HEK293 (cell line): ENCODE measurements around the gene CA5A.

Source experiments
- CTCF ChIA-PET: fragments of 350-600 bp; formaldehyde crosslinking; extraction: SDS; loops from one replicate; lab custom pipeline; 2021; ENCODE audit warnings: antibody characterized with exemption; lab: Yijun Ruan, JAX
- POLR2A ChIA-PET: fragments of 300-600 bp; formaldehyde crosslinking; extraction: SDS; loops from one replicate; lab custom pipeline; 2020; ENCODE audit warnings: antibody characterized with exemption, inconsistent platforms; lab: Yijun Ruan, JAX
- H3K27ac ChIP-seq: fragments of 200-500 bp; sonication (Bioruptor generic); 2 replicates; pipeline ENCODE4 v1.5.1; 2014; ENCODE audit warnings: low read depth, low read length, control low read depth, inconsistent platforms; ENCODE audit errors: extremely low read depth
- H3K36me3 ChIP-seq, 2 experiments: fragments of 200-500 bp in 1 of 2; sonication (Bioruptor generic) in 1 of 2; 1 replicate in 1 of 2; 2 replicates in 1 of 2; pipeline ENCODE4 v1.5.1; 2014 to 2017; ENCODE audit warnings: inconsistent platforms in 2 of 2, low read length in 2 of 2; ENCODE audit not compliant: control insufficient read depth in 2 of 2, insufficient read depth in 1 of 2
- H3K4me1 ChIP-seq: fragments of 200-500 bp; sonication (Bioruptor generic); 2 replicates; pipeline ENCODE4 v1.5.1; 2014; ENCODE audit warnings: mild to moderate bottlenecking, low read length, inconsistent platforms; ENCODE audit not compliant: control insufficient read depth, insufficient read depth
- H3K4me3 ChIP-seq: 2 replicates; pipeline ENCODE4 v1.5.1; 2011; ENCODE audit warnings: low read depth, mild to moderate bottlenecking, control low read depth, low read length, moderate library complexity
- H3K9me3 ChIP-seq: fragments of 200-500 bp; sonication (Bioruptor generic); 2 replicates; pipeline ENCODE4 v1.5.1; 2014; ENCODE audit warnings: low read depth, low read length, inconsistent platforms; ENCODE audit not compliant: control insufficient read depth, insufficient read depth
- HOXC10 ChIP-seq: sonication (generic); formaldehyde crosslinking; IDR thresholded peaks from 2 replicates; pipeline ENCODE4 v1.8.1; 2023; ENCODE audit warnings: mild to moderate bottlenecking, missing genetic modification reagents
- PATZ1 ChIP-seq: fragments of 450-650 bp; formaldehyde crosslinking; IDR thresholded peaks from 2 replicates; pipeline ENCODE4 v1.5.1; 2016; ENCODE audit warnings: missing biosample characterization, missing genetic modification characterization
- SCRT1 ChIP-seq: fragments of 450-650 bp; formaldehyde crosslinking; IDR thresholded peaks from 2 replicates; pipeline ENCODE4 v1.5.1; 2016; ENCODE audit warnings: missing biosample characterization, missing genetic modification characterization, borderline replicate concordance
- SETDB1 ChIP-seq: IDR thresholded peaks from one replicate; pipeline ENCODE4 v1.6.1; 2017; ENCODE audit warnings: mild to moderate bottlenecking, low read length, moderate library complexity, mixed read lengths; ENCODE audit not compliant: insufficient read length
- SP2 ChIP-seq: fragments of 450-650 bp; formaldehyde crosslinking; IDR thresholded peaks from 2 replicates; pipeline ENCODE4 v1.5.1; 2016; ENCODE audit warnings: missing biosample characterization, missing genetic modification characterization
- ZBTB8A ChIP-seq: fragments of 450-650 bp; formaldehyde crosslinking; IDR thresholded peaks from 2 replicates; pipeline ENCODE4 v1.5.1; 2016; ENCODE audit warnings: missing biosample characterization, missing genetic modification characterization
- ZEB2 ChIP-seq: fragments of 450-650 bp; formaldehyde crosslinking; IDR thresholded peaks from 2 replicates; pipeline ENCODE4 v1.5.1; 2016; ENCODE audit warnings: missing biosample characterization, missing genetic modification characterization
- ZIC2 ChIP-seq: fragments of 450-650 bp; formaldehyde crosslinking; IDR thresholded peaks from 2 replicates; pipeline ENCODE4 v1.5.1; 2016; ENCODE audit warnings: missing biosample characterization, missing genetic modification characterization
- ZNF146 ChIP-seq: fragments of 450-650 bp; formaldehyde crosslinking; IDR thresholded peaks from 2 replicates; pipeline ENCODE4 v1.5.1; 2016; ENCODE audit warnings: missing biosample characterization, missing genetic modification characterization
- ZNF202 ChIP-seq: fragments of 450-650 bp; formaldehyde crosslinking; IDR thresholded peaks from 2 replicates; pipeline ENCODE4 v1.5.1; 2016; ENCODE audit warnings: missing biosample characterization, missing genetic modification characterization, borderline replicate concordance
- ZNF239 ChIP-seq: fragments of 450-650 bp; formaldehyde crosslinking; IDR thresholded peaks from 2 replicates; pipeline ENCODE4 v1.5.1; 2016; ENCODE audit warnings: missing biosample characterization, missing genetic modification characterization
- ZNF555 ChIP-seq: fragments of 450-650 bp; formaldehyde crosslinking; conservative IDR thresholded peaks from 2 replicates; pipeline ENCODE4 v1.5.1; 2017; ENCODE audit warnings: missing biosample characterization, mild to moderate bottlenecking, missing genetic modification characterization, inconsistent platforms
- ZNF654 ChIP-seq: fragments of 450-650 bp; formaldehyde crosslinking; IDR thresholded peaks from 2 replicates; pipeline ENCODE4 v1.5.1; 2016; ENCODE audit warnings: low read depth, missing biosample characterization, missing genetic modification characterization
- ZNF704 ChIP-seq: fragments of 450-650 bp; formaldehyde crosslinking; IDR thresholded peaks from 2 replicates; pipeline ENCODE4 v1.5.1; 2016; ENCODE audit warnings: missing biosample characterization, missing genetic modification characterization
- TF ChIP-seq, protein P1 (sequence below): fragments of 450-650 bp; formaldehyde crosslinking; IDR thresholded peaks from 2 replicates; pipeline ENCODE4 v1.5.1; 2017; ENCODE audit warnings: missing biosample characterization, missing genetic modification characterization
- TF ChIP-seq, protein P2 (sequence below): fragments of 450-650 bp; formaldehyde crosslinking; IDR thresholded peaks from 2 replicates; pipeline ENCODE4 v1.5.1; 2016; ENCODE audit warnings: missing biosample characterization, missing genetic modification characterization

Gene CA5A

GRCh38 chr16:87847467-87847784, 88.9 kb downstream of the CA5A start (continued):
- TF ChIP-seq, protein P1, sequence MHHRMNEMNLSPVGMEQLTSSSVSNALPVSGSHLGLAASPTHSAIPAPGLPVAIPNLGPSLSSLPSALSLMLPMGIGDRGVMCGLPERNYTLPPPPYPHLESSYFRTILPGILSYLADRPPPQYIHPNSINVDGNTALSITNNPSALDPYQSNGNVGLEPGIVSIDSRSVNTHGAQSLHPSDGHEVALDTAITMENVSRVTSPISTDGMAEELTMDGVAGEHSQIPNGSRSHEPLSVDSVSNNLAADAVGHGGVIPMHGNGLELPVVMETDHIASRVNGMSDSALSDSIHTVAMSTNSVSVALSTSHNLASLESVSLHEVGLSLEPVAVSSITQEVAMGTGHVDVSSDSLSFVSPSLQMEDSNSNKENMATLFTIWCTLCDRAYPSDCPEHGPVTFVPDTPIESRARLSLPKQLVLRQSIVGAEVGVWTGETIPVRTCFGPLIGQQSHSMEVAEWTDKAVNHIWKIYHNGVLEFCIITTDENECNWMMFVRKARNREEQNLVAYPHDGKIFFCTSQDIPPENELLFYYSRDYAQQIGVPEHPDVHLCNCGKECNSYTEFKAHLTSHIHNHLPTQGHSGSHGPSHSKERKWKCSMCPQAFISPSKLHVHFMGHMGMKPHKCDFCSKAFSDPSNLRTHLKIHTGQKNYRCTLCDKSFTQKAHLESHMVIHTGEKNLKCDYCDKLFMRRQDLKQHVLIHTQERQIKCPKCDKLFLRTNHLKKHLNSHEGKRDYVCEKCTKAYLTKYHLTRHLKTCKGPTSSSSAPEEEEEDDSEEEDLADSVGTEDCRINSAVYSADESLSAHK (tag by site-specific recombination), result no peak
- TF ChIP-seq SCRT1 (tag by site-specific recombination) (no peak), ZNF239 (no peak), ZEB2 (tag by site-specific recombination) (no peak), SETDB1 (no peak), ZNF704 (tag by site-specific recombination) (no peak)

DNA sequence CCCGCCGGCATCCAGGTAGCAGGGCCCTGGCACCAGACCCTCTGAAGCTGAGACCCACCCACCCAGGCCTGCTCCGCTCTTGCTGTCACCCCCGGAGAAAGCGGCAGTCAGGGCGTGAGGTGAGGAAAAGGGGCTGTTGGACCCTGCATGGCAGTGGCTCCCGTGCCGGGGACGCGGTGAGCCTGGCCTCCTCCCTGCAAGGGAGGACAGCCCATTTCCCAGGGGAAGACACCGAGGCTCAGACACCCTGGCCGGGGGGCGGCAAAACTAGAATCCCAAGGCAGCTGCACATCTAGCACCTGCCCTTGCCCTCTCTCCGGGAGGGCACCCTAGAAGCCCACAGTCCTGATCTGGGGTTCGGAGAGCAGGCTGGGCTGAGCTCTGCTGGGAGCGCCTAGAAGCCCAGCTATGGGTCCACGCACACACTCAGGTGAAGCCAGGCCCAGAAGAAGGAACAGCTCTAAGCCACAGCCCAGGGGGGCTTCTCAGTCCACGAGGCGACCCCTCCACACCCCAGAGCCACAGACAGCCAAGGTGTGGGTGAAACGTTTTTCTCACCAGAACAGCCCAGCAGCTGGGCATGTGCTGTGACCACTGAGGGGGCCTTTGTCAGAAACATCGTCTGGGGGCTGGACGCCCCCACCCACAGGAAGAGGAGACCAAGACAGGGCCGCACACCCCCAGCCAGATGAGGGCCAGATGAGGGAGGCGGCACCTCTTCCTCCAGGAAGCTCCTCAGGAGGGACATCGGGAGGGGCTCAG, 89.4 kb downstream of the CA5A start:
- Histone ChIP-seq H3K27ac (no peak overlapping the region), H3K36me3 (peaks cover 0 to 56% of the 10 kb centered on the region in 2 experiments; a peak in 1 of 3 replicates), H3K9me3 (no peaks in the 10 kb centered on the region), H3K4me1 (no peaks in the 10 kb centered on the region; the same call in 1 of the 2 replicates), H3K4me3 (no peak overlapping the region)
- CTCF ChIA-PET, result interaction anchor here (0.8 to 1.5 kb wide), 8 partner anchors 8 to 68 kb away, joined by 3 to 7 read pairs (median 4); no protein-coding TSS in a partner anchor
- POLR2A ChIA-PET, result interaction anchor here (1.1 kb wide), 1 partner anchor 23 kb away, joined by 3 read pairs; the partner anchor contains the start of gene SLC7A5
- TF ChIP-seq ZNF654 (tag by site-specific recombination), result no peak
- no peak for TF ChIP-seq ZNF146 (tag by site-specific recombination)
- no peak for TF ChIP-seq ZIC2 (tag by site-specific recombination)
- TF ChIP-seq HOXC10 (CRISPR knock-in tag), result no peak

- H3K4me1 ChIP-seq, result no peaks in the 10 kb centered on the region
- no peaks in the 10 kb centered on the region for H3K9me3 ChIP-seq
- H3K4me3 ChIP-seq, result no peak overlapping the region
- CTCF ChIA-PET, result interaction anchor here (0.6 to 1.4 kb wide), 5 partner anchors 22 to 144 kb away, joined by 3 to 6 read pairs (median 3); no protein-coding TSS in a partner anchor
- TF ChIP-seq, protein P2, sequence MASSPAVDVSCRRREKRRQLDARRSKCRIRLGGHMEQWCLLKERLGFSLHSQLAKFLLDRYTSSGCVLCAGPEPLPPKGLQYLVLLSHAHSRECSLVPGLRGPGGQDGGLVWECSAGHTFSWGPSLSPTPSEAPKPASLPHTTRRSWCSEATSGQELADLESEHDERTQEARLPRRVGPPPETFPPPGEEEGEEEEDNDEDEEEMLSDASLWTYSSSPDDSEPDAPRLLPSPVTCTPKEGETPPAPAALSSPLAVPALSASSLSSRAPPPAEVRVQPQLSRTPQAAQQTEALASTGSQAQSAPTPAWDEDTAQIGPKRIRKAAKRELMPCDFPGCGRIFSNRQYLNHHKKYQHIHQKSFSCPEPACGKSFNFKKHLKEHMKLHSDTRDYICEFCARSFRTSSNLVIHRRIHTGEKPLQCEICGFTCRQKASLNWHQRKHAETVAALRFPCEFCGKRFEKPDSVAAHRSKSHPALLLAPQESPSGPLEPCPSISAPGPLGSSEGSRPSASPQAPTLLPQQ (tag by site-specific recombination), result no peak
- TF ChIP-seq ZNF202 (tag by site-specific recombination) (no peak), SP2 (no peak), ZNF555 (tag by site-specific recombination) (no peak), ZBTB8A (tag by site-specific recombination) (no peak), PATZ1 (tag by site-specific recombination) (no peak)
- TF ChIP-seq, protein P1 (tag by site-specific recombination), result no peak
- H3K27ac ChIP-seq, result no peak overlapping the region
- POLR2A ChIA-PET, result interaction anchor here (0.5 to 1.2 kb wide), 4 partner anchors 20 to 802 kb away, joined by 3 to 11 read pairs (median 4); partner anchors contain the start of gene SLC7A5
- peaks cover 0 to 59% of the 10 kb centered on the region in 2 experiments; a peak in 1 of 3 replicates for H3K36me3 ChIP-seq
These were observed 90.3 kb downstream of the CA5A start for GRCh38 chr16:87845807-87846619.
